ENCODE data around the gene PARD3. TPM values are rescaled to one million over a fixed set of nuclear protein-coding genes. Genes with fewer than 3 reads are reported as not detected.
"Not testable (repeated sequence)": the region's sequence is repeated elsewhere in the genome, so short reads cannot be mapped to it uniquely, and the experiment has no call there.

Gene PARD3
- total RNA-seq, 1 donor from 2014 or later, result 37.2 TPM

- Mint-ChIP-seq H3K36me3 (ENCODE audit: unreplicated experiment) (no peaks in the 10 kb centered on the region), H3K4me1 (ENCODE audit: unreplicated experiment) (peaks cover 58% of the 10 kb centered on the region), H3K27me3 (ENCODE audit: unreplicated experiment) (no peaks in the 10 kb centered on the region), H3K27ac (ENCODE audit: unreplicated experiment) (peak overlapping the region; percentile 78), H3K9me3 (ENCODE audit: unreplicated experiment) (no peaks in the 10 kb centered on the region), H3K4me3 (ENCODE audit: unreplicated experiment) (no peak overlapping the region)
- TF ChIP-seq CTCF (IDR thresholded peaks at IDR 0.05), result no peak
- DNase-seq (ENCODE audit: extremely low spot score, unreplicated experiment), result no peak
These were observed 55.8 kb downstream of the PARD3 start for GRCh38 chr10:34759161-34759836.

- Mint-ChIP-seq H3K27ac (ENCODE audit: unreplicated experiment) (peak overlapping the region; percentile 78), H3K9me3 (ENCODE audit: unreplicated experiment) (no peaks in the 10 kb centered on the region), H3K27me3 (ENCODE audit: unreplicated experiment) (no peaks in the 10 kb centered on the region), H3K36me3 (ENCODE audit: unreplicated experiment) (no peaks in the 10 kb centered on the region), H3K4me1 (ENCODE audit: unreplicated experiment) (peaks cover 64% of the 10 kb centered on the region), H3K4me3 (ENCODE audit: unreplicated experiment) (no peak overlapping the region)
- DNase-seq (ENCODE audit: extremely low spot score, unreplicated experiment), result no peak
- TF ChIP-seq CTCF (IDR thresholded peaks at IDR 0.05), result no peak
These were observed 56.6 kb downstream of the PARD3 start for GRCh38 chr10:34758447-34758996.

GRCh38 chr10:34757933-34758332, 57.2 kb downstream of the PARD3 start:
- Mint-ChIP-seq H3K27ac (ENCODE audit: unreplicated experiment) (peak overlapping the region; percentile 78), H3K36me3 (ENCODE audit: unreplicated experiment) (no peaks in the 10 kb centered on the region), H3K4me1 (ENCODE audit: unreplicated experiment) (peaks cover 68% of the 10 kb centered on the region), H3K4me3 (ENCODE audit: unreplicated experiment) (no peak overlapping the region), H3K9me3 (ENCODE audit: unreplicated experiment) (no peaks in the 10 kb centered on the region), H3K27me3 (ENCODE audit: unreplicated experiment) (no peaks in the 10 kb centered on the region)
- no peak for TF ChIP-seq CTCF (IDR thresholded peaks at IDR 0.05)
- DNase-seq (ENCODE audit: extremely low spot score, unreplicated experiment), result no peak

GRCh38 chr10:34757181-34757580, 57.9 kb downstream of the PARD3 start:
- not testable (repeated sequence) for H3K27me3 Mint-ChIP-seq (ENCODE audit: unreplicated experiment); DNase-seq (ENCODE audit: extremely low spot score, unreplicated experiment); H3K36me3 Mint-ChIP-seq (ENCODE audit: unreplicated experiment); H3K9me3 Mint-ChIP-seq (ENCODE audit: unreplicated experiment); H3K4me3 Mint-ChIP-seq (ENCODE audit: unreplicated experiment)
- H3K27ac Mint-ChIP-seq (ENCODE audit: unreplicated experiment), result peak overlapping the region; percentile 18
- peaks cover 70% of the 10 kb centered on the region for H3K4me1 Mint-ChIP-seq (ENCODE audit: unreplicated experiment)

GRCh38 chr10:34756584-34756983, 58.5 kb downstream of the PARD3 start:
- Mint-ChIP-seq H3K27ac (ENCODE audit: unreplicated experiment) (no peak overlapping the region), H3K36me3 (ENCODE audit: unreplicated experiment) (no peaks in the 10 kb centered on the region), H3K4me3 (ENCODE audit: unreplicated experiment) (no peak overlapping the region), H3K27me3 (ENCODE audit: unreplicated experiment) (no peaks in the 10 kb centered on the region), H3K9me3 (ENCODE audit: unreplicated experiment) (no peaks in the 10 kb centered on the region), H3K4me1 (ENCODE audit: unreplicated experiment) (peaks cover 69% of the 10 kb centered on the region)
- no peak for DNase-seq (ENCODE audit: extremely low spot score, unreplicated experiment)
- TF ChIP-seq CTCF (IDR thresholded peaks at IDR 0.05), result no peak
